ENCODE data around the gene UBASH3A.
"Not testable (repeated sequence)": the region's sequence is repeated elsewhere in the genome, so short reads cannot be mapped to it uniquely, and the experiment has no call there.

UBASH3A gene

DNA sequence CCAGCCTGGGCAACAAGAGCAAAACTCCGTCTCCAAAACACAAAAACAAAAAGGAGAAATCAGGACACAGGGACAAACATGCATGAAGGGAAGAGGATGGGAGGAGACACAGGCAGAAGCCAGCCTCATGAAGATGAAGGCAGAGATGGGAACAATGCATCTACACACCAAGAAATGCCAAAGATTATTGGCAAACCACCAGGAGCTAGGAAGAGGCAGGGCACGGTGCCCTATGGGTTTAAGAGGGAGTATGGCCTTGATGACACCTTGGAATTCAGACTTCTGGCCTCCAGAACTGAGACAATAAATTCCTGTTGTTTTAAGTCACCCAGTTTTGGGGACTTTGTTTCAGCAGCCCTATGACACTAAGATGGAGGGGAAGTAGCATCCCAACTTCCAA lies 13.0 kb upstream of the UBASH3A start:
- DNase-seq (ENCODE audit: low spot score): no peak

DNA sequence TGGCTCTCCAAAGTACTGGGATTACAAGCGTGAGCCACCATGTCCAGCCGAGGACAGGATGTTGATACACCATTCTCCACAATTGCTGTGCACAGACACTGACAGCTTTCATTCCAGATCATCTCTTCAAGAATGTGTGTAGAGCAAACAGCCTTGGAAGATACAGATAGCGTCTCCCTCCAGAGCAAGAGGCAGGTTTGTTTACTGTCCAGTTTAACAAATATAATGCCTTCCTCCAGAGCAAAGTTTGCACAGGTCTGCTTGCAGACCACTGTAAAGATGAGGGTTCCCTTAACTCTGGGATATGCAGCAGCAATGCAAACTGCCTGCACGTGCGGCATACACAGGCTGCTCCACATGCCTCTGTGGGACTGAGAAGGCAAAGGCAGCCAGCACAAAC lies 12.4 kb upstream of the UBASH3A start:
- no peak for DNase-seq (ENCODE audit: low spot score)

DNA sequence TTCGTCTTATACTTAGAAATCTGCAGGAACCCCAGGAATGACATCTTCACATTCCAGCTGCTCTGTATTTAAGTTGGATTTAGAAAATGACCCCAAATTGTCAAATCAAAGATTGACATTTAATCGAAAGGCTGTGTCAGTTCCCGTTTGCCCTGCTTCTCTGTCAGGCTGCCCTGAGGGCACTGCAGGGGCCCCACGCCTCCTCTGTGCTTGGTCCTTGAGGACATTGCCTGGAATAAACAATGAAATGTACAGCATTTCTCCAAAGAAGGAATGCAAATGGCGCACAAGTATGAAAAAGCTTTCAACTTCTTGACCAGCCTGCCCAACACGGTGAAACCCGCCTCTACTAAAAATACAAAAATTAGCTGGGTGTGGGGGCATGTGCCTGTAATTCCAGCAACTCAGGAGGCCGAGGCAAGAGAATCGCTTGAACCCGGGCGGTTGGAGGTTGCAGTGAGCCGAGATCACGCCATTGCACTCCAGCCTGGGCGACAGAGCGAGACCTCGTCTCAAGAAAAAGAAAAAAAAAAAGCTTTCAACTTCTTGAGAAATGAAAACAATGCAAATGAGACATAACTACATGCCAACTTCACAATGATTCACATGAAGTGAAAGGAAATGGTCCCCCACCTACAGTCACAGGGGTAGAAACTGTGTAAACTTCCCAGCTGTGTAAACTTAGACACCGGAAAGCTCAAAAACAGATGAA lies 10.8 kb upstream of the UBASH3A start:
- no peak for DNase-seq (ENCODE audit: low spot score)

GRCh38 chr21:42393443-42393950 lies 10.2 kb upstream of the UBASH3A start:
- no peak for DNase-seq (ENCODE audit: low spot score)

GRCh38 chr21:42395302-42395701 lies 8.4 kb upstream of the UBASH3A start:
- DNase-seq (ENCODE audit: low spot score): no peak

DNA sequence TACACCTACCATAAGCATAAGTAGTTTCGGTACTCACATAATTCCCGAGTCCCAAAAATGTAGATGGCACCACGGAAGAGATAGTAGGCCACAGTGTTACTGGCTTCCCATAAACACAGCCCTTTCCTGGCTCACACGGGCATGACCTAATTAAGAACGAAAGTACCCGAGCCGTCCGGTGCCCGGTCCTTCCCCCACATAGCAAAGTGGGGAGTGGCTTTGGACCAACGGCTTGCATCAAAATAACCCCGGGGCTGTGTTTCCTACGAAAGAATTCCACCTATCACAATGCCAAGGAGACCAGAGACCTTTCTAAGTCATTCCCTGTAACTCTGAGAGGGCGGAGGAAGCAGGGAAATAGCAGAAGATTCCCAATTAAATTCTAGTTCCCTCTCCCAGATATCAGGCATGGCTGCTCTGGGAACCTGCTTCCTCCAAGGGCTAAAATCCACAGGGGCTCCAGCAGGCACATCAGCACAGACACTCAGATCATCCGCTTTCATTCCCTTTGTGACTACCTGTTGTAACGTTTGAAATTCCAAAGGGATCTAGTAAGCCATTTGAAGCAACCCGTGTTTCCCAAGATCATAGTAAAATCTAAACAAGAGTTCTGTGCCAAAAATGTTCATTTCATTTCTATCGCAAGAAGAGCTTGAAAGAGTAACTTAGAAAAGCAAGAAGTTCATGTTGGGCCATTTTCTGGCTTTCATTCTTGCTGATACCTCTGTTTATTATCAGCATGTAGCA lies 7.6 kb upstream of the UBASH3A start, which contains the start of gene TMPRSS3:
TMPRSS3 (minus strand) TSS at position 148 of the 747 bp plus-strand sequence. CDS start 635 bp downstream, outside the sequence.
- no peak for DNase-seq (ENCODE audit: low spot score)

DNA sequence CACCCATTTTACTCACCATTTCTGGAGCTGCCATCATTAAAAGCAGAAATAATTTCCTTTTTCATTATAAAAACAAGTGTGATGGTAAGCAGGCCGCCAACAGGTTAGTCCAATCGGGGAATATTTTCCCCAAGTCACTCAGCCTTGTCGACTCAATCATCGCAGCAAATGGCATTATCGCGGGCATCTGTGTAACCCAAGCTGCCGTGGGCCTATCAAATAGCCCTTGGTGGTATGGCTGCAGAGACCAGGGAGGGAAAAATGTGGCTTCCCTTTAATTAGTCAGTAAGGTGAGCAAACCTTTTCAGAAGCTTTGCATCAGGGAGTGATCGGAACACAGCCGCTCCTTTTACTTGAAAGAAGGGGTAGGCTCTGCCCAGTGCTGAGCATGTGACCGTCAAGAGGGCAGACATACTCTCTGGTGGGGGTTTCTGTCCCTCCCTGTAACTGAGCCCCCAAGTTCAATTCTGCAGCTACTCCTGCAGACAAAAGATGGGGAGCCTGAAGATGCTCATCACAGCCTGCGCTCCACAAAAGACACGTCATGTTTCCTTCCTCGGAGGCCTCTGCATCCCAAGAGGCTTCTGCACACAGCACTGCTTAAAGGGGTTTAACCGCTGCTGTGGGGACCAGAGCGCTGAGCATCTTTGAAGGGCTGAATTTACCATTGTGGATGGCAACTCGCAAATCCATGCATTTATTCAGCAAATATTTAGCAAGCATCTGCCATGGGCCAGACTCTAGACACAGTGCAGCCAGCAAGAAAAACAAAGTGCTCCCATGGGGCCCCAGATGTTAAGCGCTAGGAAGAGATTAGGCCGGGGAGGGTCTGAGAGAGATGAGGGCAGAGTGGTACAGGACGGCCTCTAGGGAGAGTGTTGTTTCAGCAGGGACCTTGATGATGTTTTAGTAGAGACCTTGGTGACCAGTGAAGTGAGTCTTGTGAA lies 6.6 kb upstream of the UBASH3A start:
- no peak for DNase-seq (ENCODE audit: low spot score)

GRCh38 chr21:42397746-42398394 lies 5.8 kb upstream of the UBASH3A start:
- no peak for DNase-seq (ENCODE audit: low spot score)

GRCh38 chr21:42398436-42399028 lies 5.2 kb upstream of the UBASH3A start:
- DNase-seq (ENCODE audit: low spot score): no peak

- DNase-seq (ENCODE audit: low spot score): no peak
Observed at GRCh38 chr21:42400525-42400924, 3.2 kb upstream of the UBASH3A start.

DNA sequence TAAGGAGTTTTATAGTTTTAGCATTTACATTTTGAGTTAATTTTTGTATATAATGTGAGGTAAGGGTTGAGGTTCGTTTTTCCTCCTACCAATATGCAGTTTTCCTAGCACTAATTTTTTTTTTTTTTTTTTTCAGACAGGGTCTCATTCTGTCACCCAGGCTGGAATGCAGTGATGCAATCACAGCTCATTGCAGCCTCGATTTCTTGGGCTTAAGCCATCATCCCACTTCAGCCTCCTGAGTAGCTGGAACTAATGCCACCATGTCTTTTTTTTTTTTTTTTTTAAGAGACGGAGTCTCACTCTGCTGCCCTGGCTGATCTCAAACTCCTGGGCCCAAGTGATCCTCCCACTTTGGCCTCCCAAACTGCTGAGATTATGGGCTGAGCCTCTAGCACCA lies 2.5 kb upstream of the UBASH3A start:
- DNase-seq (ENCODE audit: low spot score): no peak

DNA sequence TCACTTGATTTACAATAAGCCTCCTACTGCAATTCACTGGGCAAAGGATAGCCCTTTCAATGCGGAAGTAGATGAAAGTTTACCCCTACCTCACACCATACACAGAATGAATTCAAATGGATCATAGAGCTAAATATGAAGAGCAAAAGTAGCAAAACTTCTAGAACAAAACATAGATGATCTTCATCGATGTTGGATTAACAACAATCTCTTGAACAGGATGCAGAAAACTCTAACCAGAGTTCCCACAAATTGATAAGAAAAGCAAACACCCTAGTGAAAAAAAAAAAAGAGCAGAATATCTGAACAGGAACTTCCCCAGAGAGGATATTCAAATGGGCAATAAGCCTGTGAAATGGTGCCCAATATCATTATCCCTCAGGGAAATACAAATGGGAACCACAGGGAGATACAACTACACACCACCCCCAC lies 1.9 kb upstream of the UBASH3A start:
- no peak for DNase-seq (ENCODE audit: low spot score)

GRCh38 chr21:42404539-42404938 lies 837 bp downstream of the UBASH3A start:
- DNase-seq (ENCODE audit: low spot score): no peak

DNA sequence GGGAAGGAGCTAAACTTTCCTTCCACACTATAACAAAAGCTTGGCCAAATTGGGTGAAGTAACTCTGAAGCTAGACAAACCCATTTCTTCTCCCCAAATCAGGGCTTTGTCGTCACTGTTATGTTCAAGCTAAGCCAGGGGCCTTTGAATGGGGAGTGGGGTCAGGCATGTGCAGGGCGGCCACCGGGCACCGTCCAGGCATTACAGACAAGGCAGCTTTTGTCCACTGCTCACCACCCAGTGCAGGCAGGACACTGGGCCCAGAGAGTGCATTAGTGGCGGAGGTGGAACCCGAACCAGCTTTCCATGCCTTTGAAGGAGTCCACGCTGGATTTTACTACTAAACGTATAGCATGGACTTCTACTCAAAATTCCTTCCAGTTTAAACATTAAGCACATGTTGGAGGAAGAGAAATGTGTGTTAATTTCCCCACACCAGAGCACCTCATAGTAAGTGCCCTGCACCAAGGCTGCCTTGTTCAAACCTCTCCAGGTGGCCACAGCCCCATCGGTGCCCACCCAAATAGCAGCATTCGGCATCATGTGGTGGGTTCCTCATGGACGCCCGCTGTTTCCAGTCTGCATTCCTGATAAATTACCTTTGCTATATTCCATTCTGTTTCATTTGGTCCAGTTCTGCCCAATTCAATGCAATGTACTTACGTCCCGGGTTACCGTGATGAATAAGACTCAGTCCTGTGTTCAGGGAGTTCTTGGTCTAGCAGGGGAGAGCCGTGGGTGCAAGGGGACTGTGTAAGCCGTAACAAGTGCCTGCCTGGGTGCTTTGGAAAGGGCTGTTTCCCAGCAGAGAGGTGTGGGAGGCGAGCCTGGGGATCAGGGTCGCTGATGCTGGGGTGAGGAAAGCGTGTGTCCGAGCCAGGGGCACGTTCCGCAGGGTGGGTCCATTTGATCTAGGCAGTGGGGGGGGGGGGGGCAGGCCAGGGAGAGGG lies 1.6 kb downstream of the UBASH3A start:
- no peak for DNase-seq (ENCODE audit: low spot score)

DNA sequence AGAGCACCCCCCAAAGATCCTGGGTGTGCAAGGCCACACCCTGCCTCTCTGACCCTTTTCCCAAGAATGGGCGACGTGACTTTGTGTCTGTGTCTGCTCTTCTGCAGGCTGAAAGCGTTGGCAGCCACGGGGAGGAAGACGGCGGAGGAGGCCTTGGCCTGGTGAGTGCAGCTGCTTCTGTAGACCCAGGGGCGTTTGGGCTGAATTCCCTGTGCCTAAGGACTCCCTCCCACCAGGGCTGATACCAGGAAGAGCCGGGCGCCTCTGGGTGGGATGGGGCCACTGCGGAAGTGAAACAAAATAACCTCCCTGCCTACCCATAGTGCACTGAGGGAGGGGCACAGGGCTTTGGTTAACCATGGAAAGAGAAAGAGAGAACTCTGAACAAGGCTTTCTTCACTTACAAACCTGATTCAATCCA lies 2.5 kb downstream of the UBASH3A start:
- DNase-seq (ENCODE audit: low spot score): no peak

GRCh38 chr21:42406866-42407265 lies 3.2 kb downstream of the UBASH3A start:
- no peak for DNase-seq (ENCODE audit: low spot score)

- DNase-seq (ENCODE audit: low spot score): no peak
Observed at GRCh38 chr21:42407476-42407875, 3.8 kb downstream of the UBASH3A start.

GRCh38 chr21:42408718-42409117 lies 5.0 kb downstream of the UBASH3A start:
- not testable (repeated sequence) for DNase-seq (ENCODE audit: low spot score)

DNA sequence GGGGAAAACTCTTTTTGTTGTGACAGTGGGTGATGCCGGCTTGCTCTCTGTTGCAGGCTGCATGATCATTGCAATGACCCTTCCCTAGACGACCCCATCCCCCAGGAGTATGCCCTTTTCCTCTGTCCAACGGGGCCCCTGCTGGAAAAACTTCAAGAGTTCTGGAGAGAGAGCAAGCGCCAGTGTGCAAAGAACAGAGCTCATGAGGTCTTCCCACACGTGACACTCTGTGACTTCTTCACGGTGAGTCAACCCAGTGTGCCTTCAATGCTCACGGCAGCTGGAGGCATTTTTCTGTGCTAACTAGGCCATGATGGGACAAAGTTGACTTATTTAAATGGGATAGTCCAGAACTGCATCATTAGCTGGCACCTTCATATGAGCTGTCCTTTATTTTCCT lies 5.7 kb downstream of the UBASH3A start:
- DNase-seq (ENCODE audit: low spot score): no peak
